GM18909 (cell line): ENCODE data around the gene COL18A1.
"Not testable (repeated sequence)": the region's sequence is repeated elsewhere in the genome, so short reads cannot be mapped to it uniquely, and the experiment has no call there.

ENCODE experiments used
- ATAC-seq: cut with Tn5 transposase; IDR thresholded peaks from one replicate; pipeline ENCODE4 v1.9.1; 2021; ENCODE audit warnings: mild to moderate bottlenecking; ENCODE audit not compliant: unreplicated experiment, poor library complexity

Gene COL18A1

GRCh38 chr21:45366931-45367401, 38.0 kb upstream of the COL18A1 start:
- no peak for ATAC-seq

GRCh38 chr21:45367402-45368351, 37.3 kb upstream of the COL18A1 start:
- no peak for ATAC-seq

- not testable (repeated sequence) for ATAC-seq
Observed at GRCh38 chr21:45369018-45369417, 35.9 kb upstream of the COL18A1 start.

- no peak for ATAC-seq
Observed at GRCh38 chr21:45370575-45370974, 34.4 kb upstream of the COL18A1 start.

- no peak for ATAC-seq
Observed at GRCh38 chr21:45371081-45371480, 33.9 kb upstream of the COL18A1 start.

- ATAC-seq = no peak
Observed at GRCh38 chr21:45371655-45372054, 33.3 kb upstream of the COL18A1 start.

- ATAC-seq = no peak
Observed at GRCh38 chr21:45372732-45373355, 32.1 kb upstream of the COL18A1 start.

- no peak for ATAC-seq
Observed at GRCh38 chr21:45373991-45374816, 30.8 kb upstream of the COL18A1 start.

- no peak for ATAC-seq
Observed at GRCh38 chr21:45374826-45375455, 30.0 kb upstream of the COL18A1 start.

- ATAC-seq = no peak
Observed at GRCh38 chr21:45376459-45377324, 28.3 kb upstream of the COL18A1 start.

GRCh38 chr21:45377325-45377709, 27.6 kb upstream of the COL18A1 start:
- no peak for ATAC-seq

GRCh38 chr21:45377866-45378257, 27.1 kb upstream of the COL18A1 start:
- ATAC-seq = no peak

GRCh38 chr21:45378258-45378966, 26.6 kb upstream of the COL18A1 start:
- no peak for ATAC-seq

- no peak for ATAC-seq
Observed at GRCh38 chr21:45379171-45379900, 25.6 kb upstream of the COL18A1 start.

GRCh38 chr21:45379901-45380330, 25.0 kb upstream of the COL18A1 start:
- no peak for ATAC-seq

GRCh38 chr21:45380566-45380965, 24.4 kb upstream of the COL18A1 start:
- ATAC-seq = no peak

GRCh38 chr21:45381036-45381787, 23.8 kb upstream of the COL18A1 start:
- no peak for ATAC-seq
